Small intestine (tissue), 7 donors: ENCODE results near the gene POLR2L. TPM values are rescaled to one million over a fixed set of nuclear protein-coding genes. Genes with fewer than 3 reads are reported as not detected.

Experiments used
- DNase-seq, 2 donors: peaks; one replicate each; pipeline versions ENCODE4 v3.0.0 to v3.0.0-alpha.2; 2013
- FAIRE-seq: peaks from 2 replicates; lab custom pipeline; 2012; peaks lifted over from hg19 to GRCh38; lab: Jason Lieb, UNC
- H3K27ac ChIP-seq, 3 donors: one replicate each; pipeline ENCODE4 v1.5.1; 2013; ENCODE audit warnings: low read length in 2 of 3, mild to moderate bottlenecking in 2 of 3, control low read depth in 1 of 3, inconsistent platforms in 1 of 3, low read depth in 1 of 3, moderate library complexity in 1 of 3
- H3K27me3 ChIP-seq, 3 donors: one replicate each; pipeline ENCODE4 v1.6.1; 2013; ENCODE audit warnings: low read length in 3 of 3, inconsistent platforms in 1 of 3; ENCODE audit not compliant: control insufficient read depth in 3 of 3, insufficient read depth in 3 of 3
- H3K36me3 ChIP-seq, 3 donors: one replicate each; pipeline ENCODE4 v1.6.1; 2013; ENCODE audit warnings: low read length in 3 of 3, inconsistent platforms in 1 of 3, low read depth in 1 of 3, mild to moderate bottlenecking in 1 of 3, moderate library complexity in 1 of 3; ENCODE audit not compliant: control insufficient read depth in 3 of 3, insufficient read depth in 2 of 3
- H3K4me1 ChIP-seq, 3 donors: one replicate each; pipeline ENCODE4 v1.6.1; 2013; ENCODE audit warnings: low read length in 2 of 3, inconsistent platforms in 1 of 3, low read depth in 1 of 3, mild to moderate bottlenecking in 1 of 3, moderate library complexity in 1 of 3; ENCODE audit not compliant: control insufficient read depth in 3 of 3, insufficient read depth in 2 of 3
- H3K4me3 ChIP-seq, 3 donors: one replicate each; pipeline ENCODE4 v1.5.1; 2013; ENCODE audit warnings: low read length in 3 of 3, control low read depth in 1 of 3, inconsistent platforms in 1 of 3, low read depth in 1 of 3, mild to moderate bottlenecking in 1 of 3, moderate library complexity in 1 of 3
- H3K9me3 ChIP-seq, 2 donors: one replicate each; pipeline ENCODE4 v1.6.1; 2013; ENCODE audit warnings: low read depth in 1 of 2, low read length in 1 of 2; ENCODE audit not compliant: control insufficient read depth in 2 of 2, insufficient read depth in 1 of 2
- WGBS, 3 donors: extraction: QIAGEN DNeasy Blood & Tissue Kit; methylation state at CpG; one replicate each; pipeline ENCODE4 v1.1.7; 2013; 5-methylcytosine and 5-hydroxymethylcytosine counted together
- polyA plus RNA-seq, 4 donors: library from polyadenylated mRNA; stranded (reverse) in 3 of 4; unstranded in 1 of 4; fragments of 200-250 nt in 3 of 4; fragments of 120-200 nt in 1 of 4; gene quantifications; one replicate each; pipeline versions ENCODE4 v1.2.1 to v1.2.3, GENCODE V29; 2013
- donor health status: healthy with polysubstance abuse.
- donor health status: control.
- donor health status: control.
- donor health status: Bipolar disorder and iron deficiency.
- donor health status: healthy.

The POLR2L gene
- polyA plus RNA-seq, 4 donors = 82.9 to 140 (median 132) TPM

DNA sequence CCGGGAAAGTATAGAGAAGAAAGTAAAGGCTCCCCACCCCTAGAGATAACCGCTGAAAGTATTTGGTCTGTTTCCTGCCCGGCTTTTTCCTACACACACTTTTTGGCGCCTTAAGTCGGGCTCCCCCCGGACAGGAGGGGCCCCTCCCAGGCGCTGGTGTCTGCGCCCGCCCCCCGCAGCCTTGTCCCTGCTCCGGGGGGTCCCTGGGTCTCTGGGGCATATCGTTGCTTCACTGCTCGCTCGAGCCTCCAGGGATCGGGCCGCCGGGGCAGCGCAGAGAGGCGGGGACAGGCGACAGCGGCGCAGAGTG is 15.5 kb downstream of the POLR2L start:
- FAIRE-seq = no peak
- Histone ChIP-seq H3K4me1 (peaks cover 6 to 75% (median 9%) of the 10 kb centered on the region in 3 donors), H3K27me3 (peaks cover 0 to 15% (median 0%) of the 10 kb centered on the region in 3 donors), H3K9me3 (no peaks in the 10 kb centered on the region), H3K4me3 (peak overlapping the region; percentile 53 to 75 (median 64)), H3K27ac (peak overlapping the region; percentile 91 to 98 (median 92)), H3K36me3 (peaks cover 4 to 42% (median 13%) of the 10 kb centered on the region in 3 donors)
- WGBS, 3 donors = 0 to 1% (median 0%) methylated on average over 14 to 22 of the region's 22 CpGs
- no peak for DNase-seq

DNA sequence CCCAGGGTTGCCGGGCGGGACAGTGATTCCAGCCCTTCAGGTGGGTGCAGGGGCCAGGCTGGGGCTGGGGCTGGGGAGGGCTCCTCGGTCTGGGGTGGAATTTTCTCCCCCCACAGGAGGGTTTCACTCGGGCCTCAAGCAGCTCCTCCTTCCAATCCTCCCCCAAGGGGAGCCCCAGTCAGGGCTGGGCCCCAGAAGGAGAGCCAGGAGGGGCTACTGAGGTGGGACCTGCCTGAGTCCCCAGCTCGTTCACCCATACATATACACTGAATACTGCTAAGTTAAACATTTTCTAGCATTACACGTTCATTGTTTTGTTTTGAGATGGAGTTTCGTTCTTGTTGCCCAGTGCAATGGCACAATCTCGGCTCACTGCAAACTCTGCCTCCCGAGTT is 16.1 kb downstream of the POLR2L start:
- no peak overlapping the region for H3K4me3 ChIP-seq

GRCh38 chr11:825366-826226 is 16.7 kb downstream of the POLR2L start:
- 30 to 67% (median 46%) methylated on average over 12 of the region's 12 CpGs for WGBS, 3 donors
- H3K4me3 ChIP-seq = no peak overlapping the region
- H3K36me3 ChIP-seq = peaks cover 4 to 54% (median 13%) of the 10 kb centered on the region in 3 donors
- H3K27me3 ChIP-seq = peaks cover 0 to 15% (median 0%) of the 10 kb centered on the region in 3 donors
- DNase-seq = peak; percentile 31 to 57
- no peaks in the 10 kb centered on the region for H3K9me3 ChIP-seq
- FAIRE-seq = no peak
- H3K4me1 ChIP-seq = peaks cover 5 to 73% (median 6%) of the 10 kb centered on the region in 3 donors
- H3K27ac ChIP-seq = peak overlapping the region; percentile 16 to 98 (median 68)

More for the DNA sequence above, 16.1 kb downstream of the POLR2L start:
- Histone ChIP-seq H3K27me3 (peaks cover 0 to 15% (median 0%) of the 10 kb centered on the region in 3 donors), H3K4me1 (peaks cover 6 to 74% (median 9%) of the 10 kb centered on the region in 3 donors), H3K27ac (peak overlapping the region in 2 of 3 donors; percentile 92 to 98), H3K9me3 (no peaks in the 10 kb centered on the region), H3K36me3 (peaks cover 4 to 48% (median 13%) of the 10 kb centered on the region in 3 donors)
- DNase-seq = peak in 1 of 2 donors; percentile 57
- FAIRE-seq = no peak
- 25 to 57% (median 36%) methylated on average over 9 of the region's 9 CpGs for WGBS, 3 donors

GRCh38 chr11:824942-825341 is 17.4 kb downstream of the POLR2L start:
- Histone ChIP-seq H3K27me3 (peaks cover 0 to 11% (median 0%) of the 10 kb centered on the region in 3 donors), H3K4me1 (peaks cover 5 to 73% (median 6%) of the 10 kb centered on the region in 3 donors), H3K9me3 (no peaks in the 10 kb centered on the region), H3K36me3 (peaks cover 4 to 58% (median 13%) of the 10 kb centered on the region in 3 donors), H3K27ac (no peak overlapping the region), H3K4me3 (no peak overlapping the region)
- FAIRE-seq (no peak), DNase-seq (no peak)
- 54 to 71% (median 59%) methylated on average over 10 to 11 of the region's 11 CpGs for WGBS, 3 donors

- FAIRE-seq = no peak
- 85 to 89% (median 87%) methylated on average over 35 to 59 of the region's 59 CpGs for WGBS, 3 donors
These were observed 17.9 kb downstream of the POLR2L start for GRCh38 chr11:824292-824880.

GRCh38 chr11:823441-824291 is 18.7 kb downstream of the POLR2L start:
- Histone ChIP-seq H3K9me3 (no peaks in the 10 kb centered on the region), H3K4me3 (no peak overlapping the region), H3K4me1 (peaks cover 0 to 64% (median 6%) of the 10 kb centered on the region in 3 donors), H3K27me3 (no peaks in the 10 kb centered on the region), H3K36me3 (peaks cover 4 to 58% (median 13%) of the 10 kb centered on the region in 3 donors), H3K27ac (no peak overlapping the region)
- WGBS, 3 donors = 88 to 91% (median 89%) methylated on average over 39 to 53 of the region's 53 CpGs
- FAIRE-seq (no peak), DNase-seq (no peak)

More at GRCh38 chr11:824292-824880, 17.9 kb downstream of the POLR2L start:
- H3K4me3 ChIP-seq = no peak overlapping the region
- H3K4me1 ChIP-seq = peaks cover 0 to 67% (median 6%) of the 10 kb centered on the region in 3 donors
- H3K36me3 ChIP-seq = peaks cover 4 to 58% (median 13%) of the 10 kb centered on the region in 3 donors
- H3K27me3 ChIP-seq = peaks cover 0 to 5% (median 0%) of the 10 kb centered on the region in 3 donors
- H3K9me3 ChIP-seq = no peaks in the 10 kb centered on the region
- no peak for DNase-seq
- no peak overlapping the region for H3K27ac ChIP-seq

- Histone ChIP-seq H3K27ac (peak overlapping the region; percentile 76 to 98 (median 91)), H3K27me3 (no peaks in the 10 kb centered on the region), H3K36me3 (peaks cover 4 to 58% (median 13%) of the 10 kb centered on the region in 3 donors), H3K9me3 (no peaks in the 10 kb centered on the region), H3K4me1 (peaks cover 0 to 52% (median 3%) of the 10 kb centered on the region in 3 donors), H3K4me3 (peak overlapping the region in 2 of 3 donors; percentile 37 to 83)
- no peak for FAIRE-seq
- WGBS, 3 donors = 60 to 73% (median 63%) methylated on average over 22 of the region's 22 CpGs
- DNase-seq = no peak
These were observed 20.6 kb downstream of the POLR2L start for GRCh38 chr11:821512-822371.
